Dedifferentiated amniotic fluid mesenchymal stem cell (primary cell): ENCODE data around the gene SLC35A3.
"Not testable (repeated sequence)": the region's sequence is repeated elsewhere in the genome, so short reads cannot be mapped to it uniquely, and the experiment has no call there.

Experiments used
- DNase-seq: peaks from one replicate; pipeline ENCODE4 v3.0.0-alpha.2; 2016; ENCODE audit errors: extremely low spot score

Gene SLC35A3

GRCh38 chr1:100035214-100035613, 65.4 kb downstream of the SLC35A3 start:
- no peak for DNase-seq

DNA sequence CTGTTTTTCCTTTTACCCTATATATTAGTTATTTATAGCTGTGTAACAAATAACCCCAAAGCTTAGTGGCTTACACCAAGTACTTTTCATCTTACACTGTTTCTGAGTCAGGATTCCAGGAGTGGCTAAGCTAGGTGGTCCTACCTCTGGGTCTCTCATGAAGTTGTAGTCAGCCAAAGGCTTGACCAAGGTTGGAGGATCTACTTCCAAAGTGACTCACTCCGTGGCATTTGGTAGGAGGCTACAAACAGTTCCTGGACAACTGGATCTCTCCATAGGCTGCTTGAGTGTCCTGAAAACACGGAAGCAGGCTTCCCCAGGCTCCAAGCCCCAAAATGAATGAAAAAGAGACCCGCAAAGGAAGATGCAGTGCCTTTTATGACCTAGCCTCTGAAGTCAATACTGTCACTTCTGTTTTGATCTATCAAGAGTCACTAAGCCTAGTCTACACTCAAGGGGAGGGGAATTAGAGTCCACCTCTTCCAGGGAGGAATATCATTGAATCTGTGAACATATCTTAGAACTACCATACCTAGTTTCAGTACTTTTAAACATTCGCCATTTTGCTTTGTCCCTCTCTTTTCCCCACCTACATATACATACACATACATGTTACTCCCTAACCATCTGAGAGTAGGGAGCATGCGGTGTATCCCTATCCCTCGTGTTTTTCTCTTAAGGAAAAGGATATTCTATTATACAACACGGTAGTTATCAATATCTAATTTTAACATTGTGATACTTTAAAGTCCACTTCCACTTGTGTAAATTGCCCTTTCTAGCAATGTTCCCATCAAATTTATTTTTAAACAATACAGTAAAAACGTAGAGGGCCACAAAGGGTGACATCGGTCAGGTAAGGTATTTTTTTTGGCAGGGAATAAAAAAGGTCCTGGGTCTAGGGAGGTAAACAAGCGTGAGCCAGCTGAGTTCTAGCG, 67.2 kb downstream of the SLC35A3 start:
- DNase-seq: no peak

DNA sequence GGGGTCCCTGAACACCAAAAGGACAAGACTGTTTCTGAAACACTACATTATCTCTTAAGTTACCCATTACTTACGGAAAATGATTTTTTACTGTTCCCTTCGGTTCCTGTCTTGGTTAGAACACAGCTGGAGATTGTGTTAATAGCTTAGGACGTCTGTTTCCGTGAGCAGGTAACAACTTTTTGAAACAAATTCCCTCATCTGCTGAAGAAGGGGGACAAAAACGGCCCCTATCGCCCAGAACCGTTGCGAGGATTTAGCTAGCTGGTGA, 67.8 kb downstream of the SLC35A3 start:
- no peak for DNase-seq

GRCh38 chr1:100037927-100038659, 68.3 kb downstream of the SLC35A3 start:
- peak; percentile 84 for DNase-seq

GRCh38 chr1:100038660-100039287, 69.0 kb downstream of the SLC35A3 start:
- peak; percentile 34 for DNase-seq

- no peak for DNase-seq
Measured at GRCh38 chr1:100039591-100039990, 69.8 kb downstream of the SLC35A3 start.

GRCh38 chr1:100045206-100045605, 75.4 kb downstream of the SLC35A3 start:
- no peak for DNase-seq

DNA sequence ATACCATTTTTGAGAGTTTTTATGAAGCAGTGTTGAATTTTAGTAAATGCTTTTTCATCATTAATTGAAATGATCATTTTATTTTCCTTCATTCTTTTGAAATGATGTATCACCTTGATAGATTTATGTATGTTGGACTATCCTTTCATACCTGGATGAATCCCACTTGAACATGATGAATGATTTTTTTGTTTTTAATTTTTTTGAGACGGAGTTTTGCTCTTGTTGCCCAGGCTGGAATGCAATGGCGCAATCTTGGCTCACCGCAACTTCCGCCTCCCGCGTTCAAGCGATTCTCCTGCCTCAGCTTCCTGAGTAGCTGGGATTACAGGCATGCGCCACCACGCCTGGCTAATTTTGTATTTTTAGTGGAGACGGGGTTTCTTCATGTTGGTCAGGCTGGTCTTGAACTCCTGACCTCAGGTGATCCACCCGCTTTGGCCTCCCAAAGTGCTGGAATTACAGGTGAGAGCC, 77.5 kb downstream of the SLC35A3 start:
- not testable (repeated sequence) for DNase-seq

- no peak for DNase-seq
Measured at GRCh38 chr1:100050139-100050538, 80.3 kb downstream of the SLC35A3 start.

DNA sequence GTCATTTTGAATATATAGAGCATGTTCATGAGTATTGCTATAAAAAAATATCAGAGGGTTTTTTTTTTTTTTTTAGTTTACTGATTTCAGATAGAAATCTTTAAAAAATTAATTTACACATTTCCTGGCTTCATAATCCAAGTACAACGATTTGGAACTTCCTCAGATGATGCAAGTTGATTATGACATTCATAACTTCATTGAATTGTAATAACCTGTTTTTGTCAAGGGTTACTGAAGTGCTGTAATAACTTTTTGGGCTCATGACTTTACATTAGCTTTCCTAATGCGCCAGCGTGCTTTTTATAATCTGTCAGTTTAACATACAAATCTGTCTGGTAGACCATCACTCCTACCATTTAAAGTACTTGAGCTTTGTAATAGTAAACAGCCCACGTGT, 81.6 kb downstream of the SLC35A3 start:
- DNase-seq: no peak

DNA sequence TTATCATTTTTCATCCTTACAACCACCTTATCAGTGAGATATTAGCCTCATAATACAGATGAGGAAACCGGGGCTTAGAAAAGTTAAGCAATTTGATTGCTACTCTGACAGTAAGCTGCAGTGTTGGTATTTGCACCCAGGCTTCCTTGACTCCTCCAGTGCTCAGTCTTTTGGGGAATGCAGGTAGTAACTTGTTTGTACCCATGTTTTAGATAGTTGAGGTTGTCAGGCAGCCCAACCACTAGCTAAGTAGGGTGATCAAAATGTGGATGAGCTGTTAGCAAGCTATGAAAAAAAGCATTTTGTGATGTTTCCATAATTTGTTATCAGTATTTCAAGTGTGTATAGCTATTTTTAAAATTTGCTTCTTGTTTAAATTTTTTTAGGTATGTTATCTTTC, 82.1 kb downstream of the SLC35A3 start:
- DNase-seq: no peak

DNA sequence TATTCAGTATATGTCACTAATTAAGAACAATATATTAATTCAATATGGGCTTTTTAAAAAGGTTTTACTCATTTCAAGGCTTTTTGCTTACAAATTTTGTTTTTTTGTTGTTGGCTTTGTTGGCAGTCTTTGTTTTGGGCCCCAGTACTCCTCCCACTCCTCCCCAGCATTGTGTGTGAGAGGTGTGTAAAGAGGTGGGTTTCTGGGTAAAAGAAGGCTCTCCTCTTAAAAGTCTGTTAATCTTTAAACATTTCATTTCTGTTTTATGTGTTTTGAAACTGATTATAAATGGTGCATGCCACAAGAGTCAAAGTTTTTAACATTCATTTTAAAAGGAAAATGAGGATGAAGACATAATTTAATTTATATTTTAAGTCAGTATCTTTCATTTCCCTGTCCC, 83.3 kb downstream of the SLC35A3 start:
- DNase-seq: no peak

- DNase-seq: no peak
Measured at GRCh38 chr1:100053727-100054126, 83.9 kb downstream of the SLC35A3 start.

- no peak for DNase-seq
Measured at GRCh38 chr1:100061681-100062080, 91.9 kb downstream of the SLC35A3 start.

GRCh38 chr1:100065183-100065968, 95.6 kb downstream of the SLC35A3 start:
- no peak for DNase-seq

DNA sequence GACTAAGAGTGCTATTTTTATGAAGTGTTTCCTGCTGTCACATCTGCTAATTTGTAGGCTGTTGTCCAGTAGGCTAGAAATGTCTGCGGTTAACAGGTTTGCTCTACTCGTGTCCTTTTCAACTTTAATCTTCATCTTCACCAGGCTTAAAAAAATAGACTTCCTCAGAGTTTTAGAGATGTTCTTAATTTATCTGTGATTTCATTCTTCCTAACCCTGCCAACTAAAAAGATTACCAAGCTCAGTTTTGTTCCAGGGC, 96.1 kb downstream of the SLC35A3 start:
- DNase-seq: no peak

- no peak for DNase-seq
Measured at GRCh38 chr1:100070201-100070939, 100.6 kb downstream of the SLC35A3 start.

GRCh38 chr1:100073531-100073930, 103.7 kb downstream of the SLC35A3 start:
- no peak for DNase-seq

DNA sequence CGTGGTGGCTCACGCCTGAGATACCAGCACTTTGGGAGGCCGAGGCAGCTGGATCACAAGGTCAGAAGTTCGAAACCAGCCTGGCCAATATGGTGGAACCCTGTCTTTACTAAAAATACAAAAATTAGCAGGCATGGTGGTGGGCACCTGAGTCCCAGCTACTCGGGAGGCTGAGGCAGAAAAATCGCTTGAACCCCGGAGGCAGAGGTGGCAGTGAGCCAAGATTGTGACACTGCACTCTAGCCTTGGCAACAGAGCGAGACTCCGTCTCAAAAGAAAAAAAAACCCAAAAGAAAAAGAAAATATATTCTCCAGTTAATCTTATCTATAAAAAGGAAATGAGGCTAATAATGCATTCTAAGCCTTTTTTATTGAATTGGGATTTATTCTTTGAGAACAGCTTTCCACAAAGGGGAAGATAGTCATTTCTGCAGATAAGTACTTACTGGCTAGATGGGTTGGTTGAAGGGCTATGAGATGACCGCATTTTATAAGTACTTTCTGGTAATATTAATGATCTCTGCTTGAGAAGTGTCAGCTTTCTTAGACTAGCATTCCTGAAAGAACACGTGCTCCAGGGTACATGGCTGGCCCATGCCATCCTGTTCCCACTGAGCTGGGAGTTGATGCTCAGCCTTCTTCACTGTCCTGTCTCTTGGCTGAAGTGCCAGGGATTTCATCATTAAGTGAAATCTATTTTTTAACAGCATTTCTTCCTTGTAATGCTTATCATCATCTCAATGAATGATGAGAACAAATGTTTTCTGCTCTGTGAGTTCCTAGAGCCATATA, 105.0 kb downstream of the SLC35A3 start:
- no peak for DNase-seq

GRCh38 chr1:100075773-100076172, 106.0 kb downstream of the SLC35A3 start:
- DNase-seq: no peak

DNA sequence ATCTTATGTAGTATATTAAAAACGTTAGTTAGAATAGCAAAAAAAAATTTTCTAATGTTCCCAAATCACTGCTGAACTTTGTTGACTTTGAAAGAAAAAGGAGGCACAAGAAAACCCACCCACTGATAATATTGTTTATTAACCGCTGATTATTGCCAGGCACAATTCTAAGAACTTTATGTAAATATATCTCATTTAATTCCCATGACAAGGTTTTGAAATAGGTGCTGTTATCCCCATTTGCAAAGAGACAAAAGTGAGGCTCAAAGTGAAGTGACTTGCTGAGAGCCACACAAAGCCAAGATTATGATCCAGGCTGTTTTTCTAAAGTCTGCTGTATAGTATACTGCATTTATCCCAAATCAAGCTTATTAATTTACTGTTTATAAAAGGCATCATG, 106.5 kb downstream of the SLC35A3 start:
- no peak for DNase-seq
